Measurements from ENCODE around the gene STIP1. TPM values are rescaled to one million over a fixed set of nuclear protein-coding genes. Genes with fewer than 3 reads are reported as not detected.

The STIP1 gene
- total and polyA plus RNA-seq, 9 of the 15 experiments (the other 6 are each of a cell fraction or from before 2014, with no cell fraction given) = 58.1 to 465 (median 346) TPM

GRCh38 chr11:64181506-64182411 is 4.2 kb upstream of the STIP1 start (continued):
- peak; percentile 66; the same call in 1 of the 2 replicates for TF ChIP-seq SMARCE1 (IDR thresholded peaks at IDR 0.05)
- TF ChIP-seq GMEB1 (CRISPR knock-in tag; IDR thresholded peaks at IDR 0.05) = no peak
- TF ChIP-seq ELK3 (CRISPR knock-in tag; IDR thresholded peaks at IDR 0.05) = no peak
- no peak for TF ChIP-seq GATA2 (CRISPR knock-in tag; IDR thresholded peaks at IDR 0.05)
- no peak for TF ChIP-seq ARNT (IDR thresholded peaks at IDR 0.05)
- no peak for TF ChIP-seq PYGO2 (tag; IDR thresholded peaks at IDR 0.05)
- no peak for TF ChIP-seq GTF2E2 (tag; IDR thresholded peaks at IDR 0.05)
- peak; percentile 56; the same call in 1 of the 2 replicates for TF ChIP-seq SREBF1 (IDR thresholded peaks at IDR 0.05; ENCODE audit: borderline replicate concordance, low read depth, low read length)
- TF ChIP-seq KLF16 (IDR thresholded peaks at IDR 0.05) = no peak
- TF ChIP-seq CTCF (IDR thresholded peaks at IDR 0.05 in 2 of 3, conservative IDR thresholded peaks at IDR 0.05 in 1 of 3; ENCODE audit: insufficient read depth in 2 of 3, low read depth in 1 of 3, low read length in 3 of 3) = no peak
- TF ChIP-seq GTF2F1 (IDR thresholded peaks at IDR 0.05; ENCODE audit: low read depth, low read length) = no peak
- no peak for TF ChIP-seq CREB1 (IDR thresholded peaks at IDR 0.05)
- TF ChIP-seq CREB1 (CRISPR knock-in tag; IDR thresholded peaks at IDR 0.05) = peak; percentile 65
- no peak for TF ChIP-seq MECOM (CRISPR knock-in tag; IDR thresholded peaks at IDR 0.05)
- peak; percentile 95 for TF ChIP-seq ZBTB5 (IDR thresholded peaks at IDR 0.05)
- no peak for TF ChIP-seq ZNF23 (CRISPR knock-in tag; IDR thresholded peaks at IDR 0.05)
- TF ChIP-seq STAT6 (CRISPR knock-in tag; IDR thresholded peaks at IDR 0.05) = no peak
- 0 out of 2 replicates have a peak, but pooled peaks have one; percentile 31 for TF ChIP-seq ZNF57 (CRISPR knock-in tag; IDR thresholded peaks at IDR 0.05)
